ENCODE results near the gene RGS12. TPM values are rescaled to one million over a fixed set of nuclear protein-coding genes. Genes with fewer than 3 reads are reported as not detected.

The RGS12 gene
- total RNA-seq, 4 donors from 2014 or later: 9.1 to 22.6 (median 21.1) TPM

GRCh38 chr4:3341760-3342159 lies 48.9 kb downstream of the RGS12 start:
- H3K4me3 ChIP-seq: no peak overlapping the region
- intact Hi-C loops (cut with DNase I; ENCODE audit: low total_unique reads) (loop anchor here (5.0 to 10.0 kb wide), 2 partner anchors 144 to 237 kb away; no protein-coding TSS in a partner anchor), in situ Hi-C loops (cut with MboI; ENCODE audit: low sequenced_read_pairs in 4 of 4) (loop anchor here in 2 of 4 donors (10.0 kb wide), 2 partner anchors 93 to 113 kb away; no protein-coding TSS in a partner anchor)
- ATAC-seq (no peak), DNase-seq (no peak)
- H3K27ac ChIP-seq: no peak overlapping the region
- H3K4me1 ChIP-seq: peaks cover 5 to 8% of the 10 kb centered on the region in 2 donors
- H3K36me3 ChIP-seq: no peaks in the 10 kb centered on the region
- H3K9me3 ChIP-seq: no peaks in the 10 kb centered on the region
- no peaks in the 10 kb centered on the region for H3K27me3 ChIP-seq
- TF ChIP-seq, protein P1, sequence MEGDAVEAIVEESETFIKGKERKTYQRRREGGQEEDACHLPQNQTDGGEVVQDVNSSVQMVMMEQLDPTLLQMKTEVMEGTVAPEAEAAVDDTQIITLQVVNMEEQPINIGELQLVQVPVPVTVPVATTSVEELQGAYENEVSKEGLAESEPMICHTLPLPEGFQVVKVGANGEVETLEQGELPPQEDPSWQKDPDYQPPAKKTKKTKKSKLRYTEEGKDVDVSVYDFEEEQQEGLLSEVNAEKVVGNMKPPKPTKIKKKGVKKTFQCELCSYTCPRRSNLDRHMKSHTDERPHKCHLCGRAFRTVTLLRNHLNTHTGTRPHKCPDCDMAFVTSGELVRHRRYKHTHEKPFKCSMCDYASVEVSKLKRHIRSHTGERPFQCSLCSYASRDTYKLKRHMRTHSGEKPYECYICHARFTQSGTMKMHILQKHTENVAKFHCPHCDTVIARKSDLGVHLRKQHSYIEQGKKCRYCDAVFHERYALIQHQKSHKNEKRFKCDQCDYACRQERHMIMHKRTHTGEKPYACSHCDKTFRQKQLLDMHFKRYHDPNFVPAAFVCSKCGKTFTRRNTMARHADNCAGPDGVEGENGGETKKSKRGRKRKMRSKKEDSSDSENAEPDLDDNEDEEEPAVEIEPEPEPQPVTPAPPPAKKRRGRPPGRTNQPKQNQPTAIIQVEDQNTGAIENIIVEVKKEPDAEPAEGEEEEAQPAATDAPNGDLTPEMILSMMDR (IDR thresholded peaks at IDR 0.05 in 4 of 5, conservative IDR thresholded peaks at IDR 0.05 in 1 of 5): no peak
- TF ChIP-seq POLR2A (IDR thresholded peaks at IDR 0.05): no peak

DNA sequence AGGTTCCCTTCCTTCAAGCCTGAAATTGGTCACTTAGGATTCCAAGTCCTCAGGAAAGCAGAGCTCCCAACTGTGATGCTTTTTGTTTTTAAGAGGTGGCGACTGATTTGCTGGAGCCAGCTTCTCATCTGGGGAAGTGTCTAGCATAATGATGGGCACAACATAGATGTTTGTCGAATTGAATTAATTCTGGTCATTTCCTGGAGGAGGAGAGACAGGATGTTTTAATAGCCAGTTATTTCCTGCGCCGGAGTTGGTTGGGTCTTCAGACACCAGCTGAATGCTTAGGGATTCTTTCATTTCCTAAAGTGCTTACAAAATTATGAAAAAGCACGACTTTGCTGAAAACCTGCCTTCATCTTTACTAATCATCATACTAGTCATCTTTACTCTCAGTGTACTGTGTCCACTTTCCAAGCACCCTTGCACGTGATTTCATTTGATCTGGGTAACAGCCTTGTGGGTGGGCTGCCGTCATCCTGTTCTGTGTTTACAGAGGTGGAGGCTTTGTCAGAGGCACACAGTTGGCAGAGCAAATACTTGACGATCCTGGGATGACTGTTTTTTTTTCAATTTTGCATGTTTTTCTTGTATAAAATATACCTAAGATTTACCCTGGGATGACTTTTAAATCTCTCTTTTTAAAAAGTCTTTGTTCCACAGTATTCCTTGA lies 49.5 kb downstream of the RGS12 start:
- peaks cover 5 to 8% of the 10 kb centered on the region in 2 donors for H3K4me1 ChIP-seq
- no peak overlapping the region for H3K27ac ChIP-seq
- no peaks in the 10 kb centered on the region for H3K27me3 ChIP-seq
- no peak for ATAC-seq
- no peaks in the 10 kb centered on the region for H3K36me3 ChIP-seq
- no peak overlapping the region for H3K4me3 ChIP-seq
- DNase-seq: no peak
- H3K9me3 ChIP-seq: no peaks in the 10 kb centered on the region
- TF ChIP-seq POLR2A (IDR thresholded peaks at IDR 0.05): no peak
- TF ChIP-seq, protein P1 (IDR thresholded peaks at IDR 0.05 in 4 of 5, conservative IDR thresholded peaks at IDR 0.05 in 1 of 5): no peak
- in situ Hi-C loops (cut with MboI; ENCODE audit: low sequenced_read_pairs in 4 of 4): loop anchor here in 2 of 4 donors (10.0 kb wide), 2 partner anchors 92 to 112 kb away; no protein-coding TSS in a partner anchor
- intact Hi-C loops (cut with DNase I; ENCODE audit: low total_unique reads): loop anchor here (5.0 to 10.0 kb wide), 2 partner anchors 145 to 238 kb away; no protein-coding TSS in a partner anchor

Other genes with a start within 250 kb of the RGS12 start
- not detected for gene HTT-AS, start 218.5 kb upstream of the RGS12 start, total RNA-seq
- 10 to 100 TPM; 23.5 to 73.0 (median 51.1) TPM for gene HTT, start 218.3 kb upstream of the RGS12 start, total RNA-seq
- 1 to 10 TPM in 1 of 4 donors, under 1 TPM in 3; 0.36 to 1.5 (median 0.48) TPM for gene MSANTD1, start 43.9 kb upstream of the RGS12 start, total RNA-seq
- under 1 TPM; 0.20 to 0.68 (median 0.59) TPM for gene HGFAC, start 148.9 kb downstream of the RGS12 start, total RNA-seq
- gene DOK7, start 170.3 kb downstream of the RGS12 start, total RNA-seq: 10 to 100 TPM in 3 of 4 donors, 1 to 10 TPM in 1; 8.1 to 42.0 (median 13.2) TPM
- gene LRPAP1, start 239.4 kb downstream of the RGS12 start, total RNA-seq: 100 to 1,000 TPM in 2 of 4 donors, 10 to 100 TPM in 2; 65.0 to 131 (median 100) TPM

Data from gastrocnemius medialis (tissue), 4 donors.